Measurements from ENCODE around the gene PACRG.

DNA sequence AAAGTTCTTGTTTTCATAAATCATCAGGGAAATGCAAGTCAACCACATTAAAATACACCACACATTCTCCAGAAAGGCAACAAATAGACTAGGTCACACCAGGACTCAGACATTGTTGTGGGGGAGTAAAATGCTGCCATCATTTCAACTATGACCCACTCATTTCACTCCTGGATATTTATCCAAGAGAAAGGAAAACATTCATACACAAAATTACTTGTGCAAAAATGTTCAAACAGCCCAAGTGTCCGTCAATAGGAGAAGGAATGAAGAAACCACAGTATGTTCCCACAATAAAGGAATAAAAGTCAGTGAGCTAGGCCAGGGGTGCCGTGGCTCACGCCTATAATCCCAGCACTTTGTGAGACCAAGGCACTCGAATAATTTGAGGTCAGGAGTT is 605.3 kb downstream of the PACRG start:
- TF ChIP-seq, protein P1, sequence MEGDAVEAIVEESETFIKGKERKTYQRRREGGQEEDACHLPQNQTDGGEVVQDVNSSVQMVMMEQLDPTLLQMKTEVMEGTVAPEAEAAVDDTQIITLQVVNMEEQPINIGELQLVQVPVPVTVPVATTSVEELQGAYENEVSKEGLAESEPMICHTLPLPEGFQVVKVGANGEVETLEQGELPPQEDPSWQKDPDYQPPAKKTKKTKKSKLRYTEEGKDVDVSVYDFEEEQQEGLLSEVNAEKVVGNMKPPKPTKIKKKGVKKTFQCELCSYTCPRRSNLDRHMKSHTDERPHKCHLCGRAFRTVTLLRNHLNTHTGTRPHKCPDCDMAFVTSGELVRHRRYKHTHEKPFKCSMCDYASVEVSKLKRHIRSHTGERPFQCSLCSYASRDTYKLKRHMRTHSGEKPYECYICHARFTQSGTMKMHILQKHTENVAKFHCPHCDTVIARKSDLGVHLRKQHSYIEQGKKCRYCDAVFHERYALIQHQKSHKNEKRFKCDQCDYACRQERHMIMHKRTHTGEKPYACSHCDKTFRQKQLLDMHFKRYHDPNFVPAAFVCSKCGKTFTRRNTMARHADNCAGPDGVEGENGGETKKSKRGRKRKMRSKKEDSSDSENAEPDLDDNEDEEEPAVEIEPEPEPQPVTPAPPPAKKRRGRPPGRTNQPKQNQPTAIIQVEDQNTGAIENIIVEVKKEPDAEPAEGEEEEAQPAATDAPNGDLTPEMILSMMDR (IDR thresholded peaks at IDR 0.05), result no peak
- TF ChIP-seq POLR2AphosphoS5 (IDR thresholded peaks at IDR 0.05), result no peak

Data from prostate gland (tissue), 2 donors.